ENCODE measurements around the gene REM2.
A peak's percentile ranks its signal among the peaks of the same experiment; 100 is the strongest.

Gene REM2

DNA sequence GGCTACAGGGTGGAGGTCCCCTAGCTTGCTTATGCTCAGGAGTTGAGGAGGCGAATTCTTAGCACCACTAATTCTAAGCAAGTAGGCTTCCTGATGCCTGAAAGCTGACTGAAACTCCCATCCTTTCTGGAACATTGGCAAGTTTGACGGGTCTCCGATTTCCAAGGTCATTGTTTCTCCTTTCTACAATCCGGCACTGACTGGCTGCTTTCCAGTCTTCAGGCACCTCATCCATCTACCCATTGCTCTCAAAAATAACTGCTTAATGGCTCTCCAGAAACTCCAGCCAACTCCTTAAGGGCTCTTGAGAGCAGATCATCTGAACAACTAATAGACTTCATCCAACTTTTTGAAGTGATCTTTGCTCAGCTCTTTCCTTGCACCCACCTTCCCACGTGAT, 13.3 kb downstream of the REM2 start:
- no peak overlapping the region for H2BK120ac ChIP-seq (ENCODE audit: low read depth, low read length)
- H3K9me3 ChIP-seq (ENCODE audit: control insufficient read depth, low read length), result no peaks in the 10 kb centered on the region
- H3K23ac ChIP-seq (ENCODE audit: low read length in 2 of 2), result no peak overlapping the region
- no peak overlapping the region for H4K8ac ChIP-seq (ENCODE audit: low read length)
- no peak overlapping the region for H2AFZ ChIP-seq (ENCODE audit: low read depth, low read length)
- WGBS, result 83% methylated on average over 5 of the region's 5 CpGs
- H3K27me3 ChIP-seq (ENCODE audit: control insufficient read depth in 1 of 2, insufficient read depth in 1 of 2, low read length in 2 of 2), result no peaks in the 10 kb centered on the region
- H3K9ac ChIP-seq (ENCODE audit: low read length), result no peak overlapping the region
- H4K91ac ChIP-seq (ENCODE audit: low read length), result no peak overlapping the region
- no peak overlapping the region for H3K14ac ChIP-seq (ENCODE audit: low read length in 2 of 2)
- H3K4me2 ChIP-seq (ENCODE audit: low read length, poor library complexity, severe bottlenecking), result no peak overlapping the region
- no peak for DNase-seq
- no peak overlapping the region for H2AK5ac ChIP-seq (ENCODE audit: low read length, severe bottlenecking)
- no peak overlapping the region for H3K27ac ChIP-seq (ENCODE audit: low read length, poor library complexity, severe bottlenecking)
- no peak overlapping the region for H2BK12ac ChIP-seq (ENCODE audit: low read length in 2 of 2)
- H3K4me1 ChIP-seq (ENCODE audit: control insufficient read depth, insufficient read depth, low read depth, low read length), result no peaks in the 10 kb centered on the region
- H3K4me3 ChIP-seq (ENCODE audit: insufficient read depth in 1 of 2, low read depth in 1 of 2, low read length in 2 of 2), result no peak overlapping the region
- no peak overlapping the region for H3K4ac ChIP-seq (ENCODE audit: low read depth in 1 of 2, low read length in 2 of 2)
- H3K36me3 ChIP-seq (ENCODE audit: control insufficient read depth in 1 of 2, insufficient read depth in 2 of 2, low read depth in 1 of 2, low read length in 2 of 2), result peaks cover 11 to 14% of the 10 kb centered on the region in 2 experiments
- no peaks in the 10 kb centered on the region for H3K79me1 ChIP-seq (replicated peaks; ENCODE audit: low read length, poor library complexity, severe bottlenecking)
- no peak overlapping the region for H2BK5ac ChIP-seq (ENCODE audit: low read depth, low read length, poor library complexity, severe bottlenecking)
- H2BK15ac ChIP-seq (ENCODE audit: low read depth, poor library complexity, severe bottlenecking), result no peak overlapping the region
- H3K18ac ChIP-seq (ENCODE audit: low read depth in 1 of 2, low read length in 2 of 2), result no peak overlapping the region

GRCh38 chr14:22896760-22897159, 13.7 kb downstream of the REM2 start:
- no peak overlapping the region for H2BK5ac ChIP-seq (ENCODE audit: low read depth, low read length, poor library complexity, severe bottlenecking)
- H3K9ac ChIP-seq (ENCODE audit: low read length), result no peak overlapping the region
- H3K4ac ChIP-seq (ENCODE audit: low read depth in 1 of 2, low read length in 2 of 2), result no peak overlapping the region
- H3K18ac ChIP-seq (ENCODE audit: low read depth in 1 of 2, low read length in 2 of 2), result no peak overlapping the region
- H4K91ac ChIP-seq (ENCODE audit: low read length), result no peak overlapping the region
- H3K79me1 ChIP-seq (replicated peaks; ENCODE audit: low read length, poor library complexity, severe bottlenecking), result no peaks in the 10 kb centered on the region
- H3K27me3 ChIP-seq (ENCODE audit: control insufficient read depth in 1 of 2, insufficient read depth in 1 of 2, low read length in 2 of 2), result no peaks in the 10 kb centered on the region
- H3K23ac ChIP-seq (ENCODE audit: low read length in 2 of 2), result no peak overlapping the region
- no peak for DNase-seq
- no peaks in the 10 kb centered on the region for H3K4me1 ChIP-seq (ENCODE audit: control insufficient read depth, insufficient read depth, low read depth, low read length)
- no peak overlapping the region for H3K14ac ChIP-seq (ENCODE audit: low read length in 2 of 2)
- no peak overlapping the region for H2BK15ac ChIP-seq (ENCODE audit: low read depth, poor library complexity, severe bottlenecking)
- no peak overlapping the region for H3K27ac ChIP-seq (ENCODE audit: low read length, poor library complexity, severe bottlenecking)
- H3K9me3 ChIP-seq (ENCODE audit: control insufficient read depth, low read length), result no peaks in the 10 kb centered on the region
- H3K4me3 ChIP-seq (ENCODE audit: insufficient read depth in 1 of 2, low read depth in 1 of 2, low read length in 2 of 2), result no peak overlapping the region
- no peak overlapping the region for H2BK12ac ChIP-seq (ENCODE audit: low read length in 2 of 2)
- H3K36me3 ChIP-seq (ENCODE audit: control insufficient read depth in 1 of 2, insufficient read depth in 2 of 2, low read depth in 1 of 2, low read length in 2 of 2), result peaks cover 15 to 18% of the 10 kb centered on the region in 2 experiments
- H2AFZ ChIP-seq (ENCODE audit: low read depth, low read length), result no peak overlapping the region
- H3K4me2 ChIP-seq (ENCODE audit: low read length, poor library complexity, severe bottlenecking), result no peak overlapping the region
- WGBS, result 95% methylated on average over 3 of the region's 3 CpGs
- no peak overlapping the region for H4K8ac ChIP-seq (ENCODE audit: low read length)
- H2AK5ac ChIP-seq (ENCODE audit: low read length, severe bottlenecking), result no peak overlapping the region
- H2BK120ac ChIP-seq (ENCODE audit: low read depth, low read length), result no peak overlapping the region

- Histone ChIP-seq H3K18ac (ENCODE audit: low read depth in 1 of 2, low read length in 2 of 2) (no peak overlapping the region), H3K36me3 (ENCODE audit: control insufficient read depth in 1 of 2, insufficient read depth in 2 of 2, low read depth in 1 of 2, low read length in 2 of 2) (peaks cover 21 to 22% of the 10 kb centered on the region in 2 experiments), H3K9me3 (ENCODE audit: control insufficient read depth, low read length) (no peaks in the 10 kb centered on the region), H3K4me2 (ENCODE audit: low read length, poor library complexity, severe bottlenecking) (no peak overlapping the region), H3K27ac (ENCODE audit: low read length, poor library complexity, severe bottlenecking) (no peak overlapping the region), H2BK5ac (ENCODE audit: low read depth, low read length, poor library complexity, severe bottlenecking) (no peak overlapping the region), H3K14ac (ENCODE audit: low read length in 2 of 2) (no peak overlapping the region), H4K8ac (ENCODE audit: low read length) (no peak overlapping the region), H2AK5ac (ENCODE audit: low read length, severe bottlenecking) (no peak overlapping the region), H3K9ac (ENCODE audit: low read length) (no peak overlapping the region), H2BK12ac (ENCODE audit: low read length in 2 of 2) (no peak overlapping the region), H2BK15ac (ENCODE audit: low read depth, poor library complexity, severe bottlenecking) (no peak overlapping the region), H3K23ac (ENCODE audit: low read length in 2 of 2) (no peak overlapping the region), H3K4ac (ENCODE audit: low read depth in 1 of 2, low read length in 2 of 2) (no peak overlapping the region), H3K27me3 (ENCODE audit: control insufficient read depth in 1 of 2, insufficient read depth in 1 of 2, low read length in 2 of 2) (no peaks in the 10 kb centered on the region), H4K91ac (ENCODE audit: low read length) (no peak overlapping the region), H3K4me1 (ENCODE audit: control insufficient read depth, insufficient read depth, low read depth, low read length) (no peaks in the 10 kb centered on the region), H2BK120ac (ENCODE audit: low read depth, low read length) (no peak overlapping the region), H3K79me1 (replicated peaks; ENCODE audit: low read length, poor library complexity, severe bottlenecking) (no peaks in the 10 kb centered on the region), H2AFZ (ENCODE audit: low read depth, low read length) (no peak overlapping the region), H3K4me3 (ENCODE audit: insufficient read depth in 1 of 2, low read depth in 1 of 2, low read length in 2 of 2) (no peak overlapping the region)
- no peak for DNase-seq
- 89% methylated on average over 1 of the region's 1 CpG for WGBS
Measured at GRCh38 chr14:22897357-22897756, 14.3 kb downstream of the REM2 start.

DNA sequence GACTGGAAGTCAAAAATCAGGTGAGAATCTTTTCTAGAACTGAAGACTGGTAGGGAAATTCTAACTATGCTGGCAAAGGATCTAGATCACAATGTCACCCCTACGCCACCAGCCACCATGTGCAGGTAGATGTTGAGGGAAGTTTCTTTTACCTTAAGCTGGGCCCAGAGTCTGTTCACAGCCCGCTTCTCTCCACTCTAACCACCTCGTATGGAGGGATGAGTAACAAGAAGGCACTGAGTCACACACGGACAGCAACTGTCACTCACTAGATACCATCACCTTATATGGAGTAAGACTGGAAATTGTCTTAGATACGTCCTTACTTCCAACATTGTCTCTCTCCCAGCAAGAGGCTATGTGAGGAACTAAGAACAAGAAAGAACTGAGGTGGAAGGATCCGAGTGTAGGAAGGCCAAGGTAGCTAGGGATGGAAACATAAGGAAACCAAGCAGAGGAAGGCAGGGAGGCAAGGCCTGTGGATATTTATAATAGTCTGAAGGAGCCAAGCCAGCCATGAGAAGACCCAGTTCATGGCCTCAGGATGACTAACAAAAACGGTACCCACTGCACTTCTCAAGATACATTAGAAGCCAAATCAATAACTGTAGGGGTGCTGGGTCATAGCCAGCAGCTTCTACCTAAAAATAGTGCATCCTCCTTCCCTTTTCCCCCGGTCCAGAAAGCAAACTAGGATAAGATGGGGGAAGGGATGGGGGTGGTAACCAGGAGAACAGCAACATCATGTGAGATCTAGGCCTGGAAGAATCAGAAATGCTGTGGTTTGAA, 15.5 kb downstream of the REM2 start:
- H4K91ac ChIP-seq (ENCODE audit: low read length), result no peak overlapping the region
- H3K18ac ChIP-seq (ENCODE audit: low read depth in 1 of 2, low read length in 2 of 2), result no peak overlapping the region
- H3K79me1 ChIP-seq (replicated peaks; ENCODE audit: low read length, poor library complexity, severe bottlenecking), result peaks cover 4% of the 10 kb centered on the region
- peak overlapping the region; percentile 49 for H2BK5ac ChIP-seq (ENCODE audit: low read depth, low read length, poor library complexity, severe bottlenecking)
- no peak overlapping the region for H3K4me3 ChIP-seq (ENCODE audit: insufficient read depth in 1 of 2, low read depth in 1 of 2, low read length in 2 of 2)
- H2AFZ ChIP-seq (ENCODE audit: low read depth, low read length), result no peak overlapping the region
- peak overlapping the region in 1 of 2 experiments; percentile 65 for H3K4ac ChIP-seq (ENCODE audit: low read depth in 1 of 2, low read length in 2 of 2)
- H4K8ac ChIP-seq (ENCODE audit: low read length), result peak overlapping the region; percentile 41
- peaks cover 24 to 30% of the 10 kb centered on the region in 2 experiments for H3K36me3 ChIP-seq (ENCODE audit: control insufficient read depth in 1 of 2, insufficient read depth in 2 of 2, low read depth in 1 of 2, low read length in 2 of 2)
- peak overlapping the region; percentile 76 for H3K27ac ChIP-seq (ENCODE audit: low read length, poor library complexity, severe bottlenecking)
- no peak overlapping the region for H3K14ac ChIP-seq (ENCODE audit: low read length in 2 of 2)
- peak overlapping the region in 1 of 2 experiments; percentile 19 for H2BK12ac ChIP-seq (ENCODE audit: low read length in 2 of 2)
- H3K23ac ChIP-seq (ENCODE audit: low read length in 2 of 2), result no peak overlapping the region
- H3K27me3 ChIP-seq (ENCODE audit: control insufficient read depth in 1 of 2, insufficient read depth in 1 of 2, low read length in 2 of 2), result no peaks in the 10 kb centered on the region
- H3K9me3 ChIP-seq (ENCODE audit: control insufficient read depth, low read length), result no peaks in the 10 kb centered on the region
- H2BK120ac ChIP-seq (ENCODE audit: low read depth, low read length), result no peak overlapping the region
- H3K9ac ChIP-seq (ENCODE audit: low read length), result peak overlapping the region; percentile 61
- peak; percentile 86 for DNase-seq
- no peaks in the 10 kb centered on the region for H3K4me1 ChIP-seq (ENCODE audit: control insufficient read depth, insufficient read depth, low read depth, low read length)
- WGBS, result 46% methylated on average over 3 of the region's 8 CpGs
- no peak overlapping the region for H3K4me2 ChIP-seq (ENCODE audit: low read length, poor library complexity, severe bottlenecking)
- H2AK5ac ChIP-seq (ENCODE audit: low read length, severe bottlenecking), result peak overlapping the region; percentile 89
- no peak overlapping the region for H2BK15ac ChIP-seq (ENCODE audit: low read depth, poor library complexity, severe bottlenecking)
